OCI-LY3 (cell line): Measurements from ENCODE around the gene PSMA7.

Source experiments
- EZH2phosphoT487 ChIP-seq: fragments of 200-600 bp; shearing (Covaris generic); IDR thresholded peaks from 2 replicates; pipeline ENCODE4 v1.6.1; 2018; ENCODE audit warnings: antibody characterized with exemption, mixed run types, low read depth
- TF ChIP-seq, protein P1 (sequence below): fragments of 200-600, 300-600 bp; sonication (generic); IDR thresholded peaks from 2 replicates; pipeline ENCODE4 v1.5.1; 2014; ENCODE audit warnings: antibody characterized with exemption, low read length, low read depth

DNA sequence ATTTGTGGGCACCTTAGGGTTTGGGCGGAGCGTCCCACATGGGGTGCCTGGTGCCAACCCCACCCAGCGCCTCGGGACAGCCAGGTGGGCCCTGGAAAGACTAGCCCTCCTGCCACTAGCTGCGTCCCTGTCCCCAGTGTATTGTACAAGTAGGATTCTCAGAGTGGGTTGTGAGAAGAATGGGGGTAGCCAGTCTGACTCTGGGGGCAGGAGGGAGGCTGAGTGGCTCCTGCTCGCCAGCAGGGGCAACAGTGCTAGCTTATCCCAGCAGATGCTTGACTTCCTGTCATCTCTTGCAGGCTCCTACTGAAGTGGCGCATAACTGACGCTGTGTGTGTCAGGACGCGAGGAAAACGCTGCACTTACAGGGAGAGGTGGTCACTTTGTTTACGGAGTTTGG, 9.3 kb downstream of the PSMA7 start:
- TF ChIP-seq, protein P1, sequence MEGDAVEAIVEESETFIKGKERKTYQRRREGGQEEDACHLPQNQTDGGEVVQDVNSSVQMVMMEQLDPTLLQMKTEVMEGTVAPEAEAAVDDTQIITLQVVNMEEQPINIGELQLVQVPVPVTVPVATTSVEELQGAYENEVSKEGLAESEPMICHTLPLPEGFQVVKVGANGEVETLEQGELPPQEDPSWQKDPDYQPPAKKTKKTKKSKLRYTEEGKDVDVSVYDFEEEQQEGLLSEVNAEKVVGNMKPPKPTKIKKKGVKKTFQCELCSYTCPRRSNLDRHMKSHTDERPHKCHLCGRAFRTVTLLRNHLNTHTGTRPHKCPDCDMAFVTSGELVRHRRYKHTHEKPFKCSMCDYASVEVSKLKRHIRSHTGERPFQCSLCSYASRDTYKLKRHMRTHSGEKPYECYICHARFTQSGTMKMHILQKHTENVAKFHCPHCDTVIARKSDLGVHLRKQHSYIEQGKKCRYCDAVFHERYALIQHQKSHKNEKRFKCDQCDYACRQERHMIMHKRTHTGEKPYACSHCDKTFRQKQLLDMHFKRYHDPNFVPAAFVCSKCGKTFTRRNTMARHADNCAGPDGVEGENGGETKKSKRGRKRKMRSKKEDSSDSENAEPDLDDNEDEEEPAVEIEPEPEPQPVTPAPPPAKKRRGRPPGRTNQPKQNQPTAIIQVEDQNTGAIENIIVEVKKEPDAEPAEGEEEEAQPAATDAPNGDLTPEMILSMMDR = no peak
- no peak for TF ChIP-seq EZH2phosphoT487
